ENCODE data around the gene PIK3R1. TPM values are rescaled to one million over a fixed set of nuclear protein-coding genes. Genes with fewer than 3 reads are reported as not detected.

The PIK3R1 gene
- total RNA-seq, 2 donors from 2014 or later = 32.4 to 58.7 TPM

DNA sequence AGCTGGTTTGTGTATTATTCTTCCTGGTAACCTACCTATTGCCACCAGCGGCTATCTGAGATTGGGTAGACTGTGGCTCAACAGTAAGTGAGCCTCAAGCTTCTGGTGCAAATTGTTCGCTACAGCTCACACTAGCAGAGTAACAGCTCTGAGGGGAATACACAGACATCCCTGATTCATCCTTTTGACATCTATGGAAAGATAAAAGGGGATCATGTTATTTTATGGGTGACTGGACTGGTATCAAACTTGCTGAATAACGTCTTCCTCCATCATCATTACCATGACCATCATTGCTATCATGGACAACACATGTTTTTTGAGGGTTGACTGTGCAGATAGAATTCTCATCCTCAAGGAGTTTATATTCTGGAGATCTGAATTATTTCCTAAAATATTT, 129.6 kb downstream of the PIK3R1 start:
- TF ChIP-seq CTCF (IDR thresholded peaks at IDR 0.05) (no peak), POLR2A (IDR thresholded peaks at IDR 0.05) (no peak)
- Histone ChIP-seq H3K27me3 (no peaks in the 10 kb centered on the region), H3K4me1 (peaks cover 12% of the 10 kb centered on the region), H3K9me3 (no peaks in the 10 kb centered on the region), H3K27ac (no peak overlapping the region), H3K36me3 (replicated peaks in 1 of 2; ENCODE audit: insufficient read depth in 1 of 2, low read depth in 2 of 2) (no peaks in the 10 kb centered on the region), H3K4me3 (no peak overlapping the region)
- intact Hi-C loops (cut with DNase I) = no loop called here
- WGBS, 2 donors = 90% methylated on average over 3 of the region's 3 CpGs
- ATAC-seq (no peak), DNase-seq (no peak)

DNA sequence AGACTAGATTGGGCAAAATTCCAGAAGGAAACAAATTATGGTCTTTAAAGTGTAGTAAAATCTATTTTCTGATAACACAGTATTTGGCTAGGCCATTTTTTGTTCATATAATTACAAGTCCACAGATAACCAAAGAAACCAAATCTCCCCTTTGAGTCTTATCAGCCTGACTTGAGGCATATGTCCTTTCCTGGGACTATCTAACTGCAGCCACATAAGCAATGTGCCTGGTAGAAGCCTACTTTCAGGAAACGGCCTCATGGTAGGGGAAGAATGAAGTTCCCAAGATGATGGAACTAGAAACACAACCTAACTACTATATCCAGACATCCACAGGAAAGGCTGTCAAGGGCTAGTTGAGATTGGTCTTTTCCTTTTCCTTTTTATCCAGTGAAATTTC, 130.0 kb downstream of the PIK3R1 start:
- 82 to 84% methylated on average over 1 of the region's 1 CpG for WGBS, 2 donors
- no peak for DNase-seq
- no peak for ATAC-seq
- Histone ChIP-seq H3K4me1 (peaks cover 12% of the 10 kb centered on the region), H3K27me3 (no peaks in the 10 kb centered on the region), H3K9me3 (no peaks in the 10 kb centered on the region), H3K27ac (no peak overlapping the region), H3K4me3 (no peak overlapping the region), H3K36me3 (replicated peaks in 1 of 2; ENCODE audit: insufficient read depth in 1 of 2, low read depth in 2 of 2) (no peaks in the 10 kb centered on the region)
- intact Hi-C loops (cut with DNase I) = no loop called here
- TF ChIP-seq CTCF (IDR thresholded peaks at IDR 0.05) (no peak), POLR2A (IDR thresholded peaks at IDR 0.05) (no peak)

- no peak for TF ChIP-seq POLR2A (IDR thresholded peaks at IDR 0.05)
- H3K27me3 ChIP-seq = no peaks in the 10 kb centered on the region
- H3K4me3 ChIP-seq = no peak overlapping the region
- peaks cover 19% of the 10 kb centered on the region for H3K4me1 ChIP-seq
- H3K36me3 ChIP-seq (replicated peaks in 1 of 2; ENCODE audit: insufficient read depth in 1 of 2, low read depth in 2 of 2) = no peaks in the 10 kb centered on the region
- ATAC-seq = no peak
- no peak overlapping the region for H3K27ac ChIP-seq
- intact Hi-C loops (cut with DNase I) = no loop called here
- 78 to 81% methylated on average over 2 of the region's 2 CpGs for WGBS, 2 donors
- DNase-seq = no peak
- H3K9me3 ChIP-seq = no peaks in the 10 kb centered on the region
These were observed 132.0 kb downstream of the PIK3R1 start for GRCh38 chr5:68347536-68347935.

- H3K36me3 ChIP-seq (replicated peaks in 1 of 2; ENCODE audit: insufficient read depth in 1 of 2, low read depth in 2 of 2) = no peaks in the 10 kb centered on the region
- H3K4me3 ChIP-seq = no peak overlapping the region
- no peak overlapping the region for H3K27ac ChIP-seq
- no peaks in the 10 kb centered on the region for H3K27me3 ChIP-seq
- no peaks in the 10 kb centered on the region for H3K9me3 ChIP-seq
- TF ChIP-seq CTCF (IDR thresholded peaks at IDR 0.05) (no peak), POLR2A (IDR thresholded peaks at IDR 0.05) (no peak)
- WGBS, 2 donors = 82 to 100% methylated on average over 1 to 2 of the region's 2 CpGs
- intact Hi-C loops (cut with DNase I) = no loop called here
- no peak for ATAC-seq
- peaks cover 22% of the 10 kb centered on the region for H3K4me1 ChIP-seq
- DNase-seq = no peak
These were observed 133.1 kb downstream of the PIK3R1 start for GRCh38 chr5:68348447-68349222.

GRCh38 chr5:68350176-68350575, 134.6 kb downstream of the PIK3R1 start:
- Histone ChIP-seq H3K27me3 (no peaks in the 10 kb centered on the region), H3K4me3 (no peak overlapping the region), H3K36me3 (replicated peaks in 1 of 2; ENCODE audit: insufficient read depth in 1 of 2, low read depth in 2 of 2) (no peaks in the 10 kb centered on the region), H3K27ac (no peak overlapping the region), H3K4me1 (peaks cover 25% of the 10 kb centered on the region), H3K9me3 (no peaks in the 10 kb centered on the region)
- ATAC-seq (no peak), DNase-seq (no peak)
- intact Hi-C loops (cut with DNase I) = no loop called here
- TF ChIP-seq POLR2A (IDR thresholded peaks at IDR 0.05) (no peak), CTCF (IDR thresholded peaks at IDR 0.05) (no peak)
- WGBS, 2 donors = 80 to 84% methylated on average over 4 of the region's 4 CpGs

All from body of pancreas (tissue), 4 donors.